Stimulated activated CD4-positive, alpha-beta T cell treated with anti-CD3 and anti-CD28 coated beads, Interleukin-2, amount 100 ng/mL, for 48 hours (primary cell): ENCODE results near the gene ABCA1.
"Not testable (repeated sequence)": the region's sequence is repeated elsewhere in the genome, so short reads cannot be mapped to it uniquely, and the experiment has no call there.

Source experiments
- DNase-seq, 2 donors: peaks; one replicate each; pipeline ENCODE4 v3.0.0-alpha.2; 2020

The ABCA1 gene

GRCh38 chr9:104787306-104788015 lies 140.5 kb downstream of the ABCA1 start:
- DNase-seq = no peak

- no peak for DNase-seq
Observed at GRCh38 chr9:104786293-104786692, 141.7 kb downstream of the ABCA1 start.

GRCh38 chr9:104784098-104784497 lies 143.9 kb downstream of the ABCA1 start:
- no peak for DNase-seq

GRCh38 chr9:104783588-104783987 lies 144.4 kb downstream of the ABCA1 start:
- no peak for DNase-seq

- no peak for DNase-seq
Observed at GRCh38 chr9:104780796-104781395, 147.1 kb downstream of the ABCA1 start.

- DNase-seq = no peak
Observed at GRCh38 chr9:104779946-104780535, 147.9 kb downstream of the ABCA1 start.

- DNase-seq = no peak
Observed at GRCh38 chr9:104779334-104779733, 148.6 kb downstream of the ABCA1 start.

GRCh38 chr9:104778802-104779201 lies 149.2 kb downstream of the ABCA1 start:
- no peak for DNase-seq

GRCh38 chr9:104776797-104777196 lies 151.2 kb downstream of the ABCA1 start:
- DNase-seq = no peak

GRCh38 chr9:104775976-104776375 lies 152.0 kb downstream of the ABCA1 start:
- no peak for DNase-seq

GRCh38 chr9:104775574-104775936 lies 152.4 kb downstream of the ABCA1 start:
- DNase-seq = no peak

- no peak for DNase-seq
Observed at GRCh38 chr9:104774831-104775573, 153.0 kb downstream of the ABCA1 start.

- no peak for DNase-seq
Observed at GRCh38 chr9:104774132-104774531, 153.8 kb downstream of the ABCA1 start.

- DNase-seq = no peak
Observed at GRCh38 chr9:104772714-104773510, 155.0 kb downstream of the ABCA1 start.

- no peak for DNase-seq
Observed at GRCh38 chr9:104769655-104770054, 158.3 kb downstream of the ABCA1 start.

- DNase-seq = not testable (repeated sequence)
Observed at GRCh38 chr9:104769029-104769428, 158.9 kb downstream of the ABCA1 start.

GRCh38 chr9:104767507-104767906 lies 160.4 kb downstream of the ABCA1 start:
- DNase-seq = no peak

GRCh38 chr9:104766025-104766424 lies 161.9 kb downstream of the ABCA1 start:
- DNase-seq = no peak

- DNase-seq = no peak
Observed at GRCh38 chr9:104765138-104765537, 162.8 kb downstream of the ABCA1 start.

GRCh38 chr9:104758974-104759373 lies 169.0 kb downstream of the ABCA1 start:
- DNase-seq = no peak

GRCh38 chr9:104750185-104750767 lies 177.7 kb downstream of the ABCA1 start:
- DNase-seq = no peak

- DNase-seq = no peak
Observed at GRCh38 chr9:104748359-104749031, 179.5 kb downstream of the ABCA1 start.
